ENCODE measurements around the gene HAS3. TPM values are rescaled to one million over a fixed set of nuclear protein-coding genes. Genes with fewer than 3 reads are reported as not detected.

Gene HAS3
- 0.68 and 1.2 TPM in 2 replicates for total RNA-seq

GRCh38 chr16:69105501-69106361, at the start of gene HAS3:
HAS3 (plus strand) TSS chr16:69105653; CDS start chr16:69109396, 3,743 bp downstream.

GRCh38 chr16:69132424-69133252, 27.2 kb downstream of the HAS3 start, which contains the start of the genes CHTF8 and UTP4:
CHTF8 (minus strand) TSS chr16:69132588; CDS start chr16:69121458, 11,130 bp downstream.
UTP4 (plus strand) TSS chr16:69132649; CDS start chr16:69133460, 811 bp downstream.

Other genes starting within 250 kb of the HAS3 start
- gene CHTF8, start 26.9 kb downstream of the HAS3 start, total RNA-seq, result 45.2 and 62.1 TPM in 2 replicates
- gene UTP4, start 27.0 kb downstream of the HAS3 start, total RNA-seq, result 15.8 and 17.8 TPM in 2 replicates
- 26.6 and 54.3 TPM in 2 replicates for gene SNTB2, start 81.5 kb downstream of the HAS3 start, total RNA-seq
- 30.6 and 31.2 TPM in 2 replicates for gene VPS4A, start 205.7 kb downstream of the HAS3 start, total RNA-seq
- 18.8 and 20.9 TPM in 2 replicates for gene PDF, start 224.9 kb downstream of the HAS3 start, total RNA-seq
- 38.6 and 51.7 TPM in 2 replicates for gene COG8, start 233.9 kb downstream of the HAS3 start, total RNA-seq
- 13.5 and 14.7 TPM in 2 replicates for gene NIP7, start 234.1 kb downstream of the HAS3 start, total RNA-seq
- not detected in 2 replicates for gene TMED6, start 246.1 kb downstream of the HAS3 start, total RNA-seq

Measured in pericardium fibroblast (primary cell).